Measurements from ENCODE around the gene PAFAH2.
"Not testable (repeated sequence)": the region's sequence is repeated elsewhere in the genome, so short reads cannot be mapped to it uniquely, and the experiment has no call there.

The PAFAH2 gene

GRCh38 chr1:25979210-25979609 lies 18.7 kb downstream of the PAFAH2 start:
- DNase-seq = no peak

GRCh38 chr1:25978403-25978802 lies 19.5 kb downstream of the PAFAH2 start:
- no peak for DNase-seq

DNA sequence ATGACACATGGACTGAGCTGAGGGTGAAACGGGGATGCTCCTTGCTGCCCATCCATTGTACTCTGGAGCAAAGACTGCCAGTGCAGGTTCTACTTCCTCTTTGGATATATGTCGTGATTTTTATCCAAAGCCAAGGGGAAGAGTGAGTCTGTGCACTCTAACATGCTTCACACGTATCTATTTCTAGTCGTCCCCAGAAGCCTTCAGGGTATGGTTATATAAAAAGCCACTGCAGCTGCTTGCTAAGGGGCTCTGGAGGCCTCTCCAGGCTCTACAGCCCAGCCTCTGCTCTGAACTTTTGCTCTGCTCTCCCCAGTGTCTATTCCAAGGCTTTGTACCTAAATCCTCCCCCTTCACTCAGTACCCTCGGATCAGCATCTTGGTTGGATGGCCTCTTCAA lies 20.1 kb downstream of the PAFAH2 start:
- DNase-seq = no peak

DNA sequence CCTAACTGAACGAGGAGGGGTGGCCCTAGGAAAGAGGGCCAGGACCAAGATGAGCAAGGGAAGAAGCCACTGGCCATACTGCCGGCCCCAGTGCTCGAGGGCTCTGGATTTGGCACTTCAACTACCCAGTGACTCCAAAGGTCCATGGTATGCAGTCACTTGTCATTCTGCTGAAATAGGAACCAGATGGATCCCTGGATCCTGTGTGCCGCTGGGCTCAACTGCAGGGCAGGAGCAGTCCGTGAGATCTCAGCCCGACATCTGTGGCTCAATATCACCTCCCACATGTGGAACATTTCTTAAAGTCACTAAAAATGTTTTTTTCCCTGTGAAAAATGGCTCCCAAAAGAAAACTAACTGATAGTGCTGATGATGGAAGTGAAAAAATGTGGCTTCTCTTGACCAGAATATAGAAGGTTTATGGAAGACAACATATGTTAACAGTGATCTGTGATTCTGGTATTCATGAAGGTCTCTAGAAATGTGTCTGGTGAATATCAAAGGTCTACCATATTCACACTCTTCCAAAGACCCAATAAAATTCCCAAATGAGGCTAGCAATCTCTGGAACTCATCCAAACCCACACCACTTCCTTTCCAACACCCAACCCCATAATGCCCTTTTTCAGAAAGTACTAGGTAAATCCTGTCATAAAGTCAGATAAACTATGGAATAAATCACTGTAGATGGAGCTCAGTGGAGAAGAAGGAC lies 24.1 kb downstream of the PAFAH2 start:
- DNase-seq = no peak

GRCh38 chr1:25971811-25972180 lies 26.1 kb downstream of the PAFAH2 start:
- no peak for DNase-seq

DNA sequence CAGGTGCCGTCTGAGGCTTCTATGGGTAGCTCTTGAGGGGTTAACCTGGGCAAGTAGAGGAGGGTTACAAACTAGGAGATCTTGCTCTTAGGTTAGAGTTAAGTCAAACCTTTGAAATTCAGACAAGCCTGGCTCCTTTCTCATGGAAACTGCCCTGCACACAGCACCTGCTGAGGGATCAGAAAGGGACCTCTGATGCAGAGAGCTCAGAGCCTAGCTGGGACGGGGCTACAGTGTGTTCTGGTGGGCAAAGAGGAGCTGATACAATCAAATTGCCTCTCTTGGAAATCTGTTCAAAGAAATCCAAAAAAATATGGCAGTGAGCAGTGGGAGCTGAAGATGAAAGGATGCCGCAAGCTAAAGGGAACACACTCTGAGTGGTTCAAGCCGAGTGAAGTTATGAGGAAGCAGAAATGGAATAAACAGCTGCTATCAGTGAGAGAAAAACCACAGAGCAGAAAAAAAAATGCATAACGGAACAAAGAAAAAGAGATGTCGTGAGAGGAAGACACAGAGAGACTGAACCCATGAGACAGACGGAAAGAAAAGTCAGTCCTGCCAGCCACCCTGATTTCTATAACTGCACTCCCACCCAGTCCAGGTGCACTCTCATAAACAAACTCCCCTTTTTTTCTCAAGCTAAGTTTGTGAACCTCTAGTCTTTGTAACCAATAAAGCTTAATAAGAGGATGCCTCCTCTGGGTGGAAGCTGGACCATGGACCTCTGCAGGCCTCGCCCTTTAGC lies 26.6 kb downstream of the PAFAH2 start:
- no peak for DNase-seq

DNA sequence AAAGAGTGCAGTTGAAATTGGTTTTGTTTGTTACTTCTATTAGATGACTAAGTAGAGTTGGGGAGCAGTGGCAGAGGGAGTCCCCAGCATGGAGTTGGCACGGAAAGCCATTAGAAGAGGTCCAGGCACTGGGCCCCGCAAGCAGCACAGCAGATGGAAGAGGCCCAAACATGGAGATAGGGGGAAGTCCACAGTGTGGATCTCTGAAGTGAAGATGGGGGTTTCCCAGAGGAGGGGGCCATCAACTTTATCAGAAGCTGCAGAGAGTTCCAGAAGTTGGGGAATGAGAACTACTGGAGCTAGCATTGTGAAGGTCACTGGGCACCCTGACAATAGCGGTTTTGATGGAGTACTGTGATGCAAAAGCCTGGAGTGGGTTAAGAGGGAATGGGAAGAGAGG lies 30.6 kb downstream of the PAFAH2 start:
- no peak for DNase-seq

- DNase-seq = no peak
Measured at GRCh38 chr1:25959611-25960010, 38.3 kb downstream of the PAFAH2 start.

GRCh38 chr1:25958465-25958864 lies 39.4 kb downstream of the PAFAH2 start:
- DNase-seq = no peak

DNA sequence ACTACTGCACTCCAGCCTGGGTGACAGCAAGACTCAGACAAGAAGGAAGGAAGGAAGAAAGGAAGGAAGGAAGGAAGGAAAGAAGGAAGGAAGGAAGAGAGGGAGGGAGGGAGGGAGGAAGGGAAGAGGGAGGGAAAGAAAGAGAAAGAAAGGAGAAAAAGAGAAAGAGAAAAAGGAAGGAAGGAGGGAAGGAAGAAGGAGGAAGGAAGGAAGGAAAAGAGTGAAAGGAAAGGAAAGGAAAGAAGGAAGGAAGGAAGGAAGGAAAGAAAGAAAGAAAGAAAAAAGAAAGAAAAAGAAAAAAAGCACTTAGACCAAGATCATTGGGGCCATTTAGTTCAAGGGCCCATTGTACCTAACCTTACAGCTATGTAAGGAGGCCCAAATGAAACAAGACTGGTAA lies 42.3 kb downstream of the PAFAH2 start:
- DNase-seq = no peak

GRCh38 chr1:25954282-25954938 lies 43.5 kb downstream of the PAFAH2 start:
- peak in 1 of 14 donors; percentile 8 for DNase-seq

DNA sequence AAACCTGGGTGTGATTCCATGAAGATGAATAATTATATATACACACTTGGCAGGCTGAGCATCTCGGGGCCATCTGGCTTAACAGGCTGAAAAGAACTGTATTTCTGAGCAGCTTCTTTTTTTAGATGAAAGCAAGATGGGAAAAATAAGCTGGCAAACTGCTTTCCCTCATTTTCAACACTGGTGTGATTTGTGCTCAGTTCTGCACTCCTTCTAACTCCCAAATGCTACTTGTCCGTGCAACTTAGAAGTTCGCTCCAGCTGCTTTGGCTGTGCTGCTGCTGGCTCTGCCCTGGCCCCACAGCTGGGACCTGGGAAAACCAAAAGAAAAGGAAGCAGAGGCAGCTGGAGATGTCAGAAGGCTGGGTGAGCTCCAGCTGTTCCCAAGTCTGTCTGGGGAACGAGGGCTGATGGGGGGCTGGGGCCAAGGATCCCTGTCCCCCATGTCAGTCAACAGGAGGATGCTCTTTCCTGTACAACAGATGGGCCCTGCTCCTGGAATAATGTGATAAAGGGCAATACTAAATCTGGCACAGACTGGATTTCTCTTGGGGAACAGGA lies 44.9 kb downstream of the PAFAH2 start:
- peak in 1 of 14 donors; percentile 82 for DNase-seq

GRCh38 chr1:25948641-25949040 lies 49.2 kb downstream of the PAFAH2 start:
- no peak for DNase-seq

DNA sequence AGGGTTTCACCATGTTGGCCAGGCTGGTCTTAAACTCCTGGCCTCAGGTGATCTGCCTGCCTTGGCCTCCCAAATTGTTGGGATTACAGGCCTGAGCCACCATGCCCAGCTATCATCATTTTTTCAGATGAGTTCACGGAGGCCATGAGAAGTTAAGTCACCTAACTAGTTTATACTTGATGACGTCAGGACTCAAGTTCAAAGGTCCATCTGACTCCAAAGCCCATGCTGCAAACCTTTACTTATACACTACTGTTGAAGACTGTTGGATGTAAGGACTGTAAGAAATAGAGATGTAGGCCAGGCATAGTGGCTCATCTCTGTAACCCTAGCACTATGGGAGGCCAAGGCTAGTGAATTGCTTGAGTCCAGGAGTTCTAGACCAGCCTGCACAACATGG lies 50.8 kb downstream of the PAFAH2 start:
- no peak for DNase-seq

DNA sequence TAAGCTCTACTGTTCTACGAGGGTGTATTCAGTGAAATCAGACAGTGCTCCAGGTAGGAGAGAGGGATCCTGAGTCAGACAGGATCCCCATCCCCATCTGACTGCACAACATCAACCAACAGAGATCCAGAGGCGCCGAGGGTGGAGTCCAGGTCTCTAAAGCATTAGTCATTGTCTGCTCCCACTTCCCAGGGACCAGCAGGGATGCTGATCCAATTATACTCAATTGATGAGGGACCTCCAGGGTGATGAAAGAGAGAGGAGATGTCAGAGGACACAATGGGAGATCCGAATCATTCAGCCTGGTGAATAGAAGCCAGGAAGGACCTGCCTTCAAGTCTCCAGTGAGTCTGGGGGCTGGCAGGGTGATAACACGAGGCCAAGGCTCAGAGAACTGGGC lies 52.1 kb downstream of the PAFAH2 start:
- no peak for DNase-seq

GRCh38 chr1:25944986-25945385 lies 52.9 kb downstream of the PAFAH2 start:
- DNase-seq = no peak

- DNase-seq = not testable (repeated sequence)
Measured at GRCh38 chr1:25943511-25943910, 54.4 kb downstream of the PAFAH2 start.

- DNase-seq = no peak
Measured at GRCh38 chr1:25936947-25937346, 60.9 kb downstream of the PAFAH2 start.

GRCh38 chr1:25933479-25934365 lies 64.1 kb downstream of the PAFAH2 start:
- DNase-seq = no peak

GRCh38 chr1:25932811-25933400 lies 65.0 kb downstream of the PAFAH2 start:
- DNase-seq = not testable (repeated sequence)

- DNase-seq = no peak
Measured at GRCh38 chr1:25932321-25932720, 65.5 kb downstream of the PAFAH2 start.

DNA sequence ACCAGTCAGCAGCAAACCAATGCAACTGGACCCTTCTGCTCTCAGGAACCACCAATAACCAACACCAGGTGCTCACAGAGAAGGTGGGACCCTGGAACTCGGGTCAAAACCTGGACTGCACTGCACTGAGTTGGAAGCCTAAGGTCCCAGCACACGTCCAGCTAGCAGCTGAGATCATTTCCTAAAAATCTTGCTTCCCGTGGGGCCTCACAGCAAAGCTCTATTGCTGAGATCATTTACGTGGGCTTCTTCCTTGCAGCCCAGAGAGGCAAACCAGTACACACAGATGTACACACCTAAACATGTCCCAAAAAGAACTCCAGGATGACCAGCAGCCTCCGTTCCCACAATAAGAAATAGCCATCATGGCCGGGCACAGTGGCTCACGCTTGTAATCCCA lies 68.8 kb downstream of the PAFAH2 start:
- DNase-seq = no peak
